ENCODE results near the gene ADGRL3.

DNA sequence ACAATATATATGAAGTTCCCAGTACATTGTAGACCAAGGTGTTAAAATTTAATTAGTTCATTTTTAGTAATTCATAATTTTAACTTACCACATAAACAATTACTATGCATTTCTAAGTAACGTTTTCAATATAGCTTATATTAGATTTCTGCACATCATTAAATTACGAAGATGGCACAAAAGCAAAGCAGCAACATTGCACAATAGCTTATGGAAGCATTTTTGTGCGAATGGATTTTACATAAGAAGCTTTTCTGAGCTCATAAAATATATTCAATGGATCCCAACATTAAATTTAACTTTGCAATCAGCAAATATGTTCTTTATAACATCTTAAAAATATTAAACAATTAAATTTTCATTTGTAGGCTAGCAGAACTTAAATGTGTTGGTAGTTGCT, 875.4 kb downstream of the ADGRL3 start:
- no peak for TF ChIP-seq EZH2 (IDR thresholded peaks at IDR 0.05; ENCODE audit: borderline replicate concordance, insufficient read depth, low read depth, low read length, poor library complexity, severe bottlenecking)
- TF ChIP-seq, protein P1, sequence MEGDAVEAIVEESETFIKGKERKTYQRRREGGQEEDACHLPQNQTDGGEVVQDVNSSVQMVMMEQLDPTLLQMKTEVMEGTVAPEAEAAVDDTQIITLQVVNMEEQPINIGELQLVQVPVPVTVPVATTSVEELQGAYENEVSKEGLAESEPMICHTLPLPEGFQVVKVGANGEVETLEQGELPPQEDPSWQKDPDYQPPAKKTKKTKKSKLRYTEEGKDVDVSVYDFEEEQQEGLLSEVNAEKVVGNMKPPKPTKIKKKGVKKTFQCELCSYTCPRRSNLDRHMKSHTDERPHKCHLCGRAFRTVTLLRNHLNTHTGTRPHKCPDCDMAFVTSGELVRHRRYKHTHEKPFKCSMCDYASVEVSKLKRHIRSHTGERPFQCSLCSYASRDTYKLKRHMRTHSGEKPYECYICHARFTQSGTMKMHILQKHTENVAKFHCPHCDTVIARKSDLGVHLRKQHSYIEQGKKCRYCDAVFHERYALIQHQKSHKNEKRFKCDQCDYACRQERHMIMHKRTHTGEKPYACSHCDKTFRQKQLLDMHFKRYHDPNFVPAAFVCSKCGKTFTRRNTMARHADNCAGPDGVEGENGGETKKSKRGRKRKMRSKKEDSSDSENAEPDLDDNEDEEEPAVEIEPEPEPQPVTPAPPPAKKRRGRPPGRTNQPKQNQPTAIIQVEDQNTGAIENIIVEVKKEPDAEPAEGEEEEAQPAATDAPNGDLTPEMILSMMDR (IDR thresholded peaks at IDR 0.05) = no peak

Data from B cell (primary cell).